ENCODE results near the gene CYP26A1.

CYP26A1 gene, protein sequence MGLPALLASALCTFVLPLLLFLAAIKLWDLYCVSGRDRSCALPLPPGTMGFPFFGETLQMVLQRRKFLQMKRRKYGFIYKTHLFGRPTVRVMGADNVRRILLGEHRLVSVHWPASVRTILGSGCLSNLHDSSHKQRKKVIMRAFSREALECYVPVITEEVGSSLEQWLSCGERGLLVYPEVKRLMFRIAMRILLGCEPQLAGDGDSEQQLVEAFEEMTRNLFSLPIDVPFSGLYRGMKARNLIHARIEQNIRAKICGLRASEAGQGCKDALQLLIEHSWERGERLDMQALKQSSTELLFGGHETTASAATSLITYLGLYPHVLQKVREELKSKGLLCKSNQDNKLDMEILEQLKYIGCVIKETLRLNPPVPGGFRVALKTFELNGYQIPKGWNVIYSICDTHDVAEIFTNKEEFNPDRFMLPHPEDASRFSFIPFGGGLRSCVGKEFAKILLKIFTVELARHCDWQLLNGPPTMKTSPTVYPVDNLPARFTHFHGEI

DNA sequence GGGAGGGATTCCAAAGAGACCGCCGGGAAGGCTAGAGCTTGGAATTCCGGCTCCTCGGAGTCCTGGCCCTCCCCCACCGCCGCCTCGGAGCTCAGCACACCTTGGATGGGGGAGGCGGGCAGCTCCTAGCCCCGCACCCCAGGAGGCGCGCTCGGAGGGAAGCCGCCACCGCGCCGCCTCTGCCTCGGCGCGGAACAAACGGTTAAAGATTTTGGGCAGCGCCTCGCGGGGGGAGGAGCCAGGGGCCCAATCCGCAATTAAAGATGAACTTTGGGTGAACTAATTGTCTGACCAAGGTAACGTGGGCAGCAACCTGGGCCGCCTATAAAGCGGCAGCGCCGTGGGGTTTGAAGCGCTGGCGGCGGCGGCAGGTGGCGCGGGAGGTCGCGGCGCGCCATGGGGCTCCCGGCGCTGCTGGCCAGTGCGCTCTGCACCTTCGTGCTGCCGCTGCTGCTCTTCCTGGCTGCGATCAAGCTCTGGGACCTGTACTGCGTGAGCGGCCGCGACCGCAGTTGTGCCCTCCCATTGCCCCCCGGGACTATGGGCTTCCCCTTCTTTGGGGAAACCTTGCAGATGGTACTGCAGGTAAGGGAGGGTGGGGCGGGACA is at the start of gene CYP26A1:
CYP26A1 (plus strand) TSS at position 355 of the 608 bp plus-strand sequence; CDS start at position 397, 42 bp downstream.
- no peak for DNase-seq (ENCODE audit: low read depth in 2 of 3, low spot score in 1 of 3)

DNA sequence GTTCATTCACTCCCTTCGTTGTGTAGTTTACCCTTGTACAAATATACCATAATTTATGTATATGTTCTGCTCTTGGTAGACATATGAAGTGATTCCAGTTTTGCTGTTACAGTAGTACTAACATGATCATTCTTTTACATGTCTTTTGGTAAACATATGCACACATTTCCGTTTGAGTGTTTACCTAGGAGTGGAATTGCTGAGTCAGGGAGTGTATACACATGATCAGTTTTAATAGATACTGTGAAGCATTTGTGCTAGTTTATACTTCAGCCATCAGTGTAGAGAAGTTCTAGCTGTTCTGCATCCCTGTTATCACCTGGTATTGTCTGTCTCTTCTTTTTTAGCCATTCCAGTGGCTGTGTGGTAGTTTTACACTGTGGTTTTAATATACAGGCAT is 47.6 kb upstream of the CYP26A1 start:
- no peak for DNase-seq (ENCODE audit: low read depth in 2 of 3, low spot score in 1 of 3)

DNA sequence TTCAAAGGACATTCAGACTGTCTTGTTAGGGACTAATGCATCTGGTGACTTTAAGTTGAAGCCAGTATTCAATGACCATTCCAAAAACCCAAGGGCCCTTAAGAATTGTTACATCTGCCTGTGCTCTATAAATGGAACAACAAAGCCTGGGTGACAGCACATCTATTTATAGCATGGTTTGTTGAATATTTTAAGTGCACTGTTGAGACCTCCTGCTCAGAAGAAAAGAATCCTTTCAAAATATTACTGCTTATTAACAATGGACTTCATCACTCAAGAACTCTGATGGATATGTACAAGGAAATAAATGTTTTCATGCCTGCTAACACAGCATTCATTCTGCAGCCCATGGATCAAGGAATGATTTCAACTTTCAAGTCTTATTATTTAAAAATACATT is 46.2 kb upstream of the CYP26A1 start:
- no peak for DNase-seq (ENCODE audit: low read depth in 2 of 3, low spot score in 1 of 3)

DNA sequence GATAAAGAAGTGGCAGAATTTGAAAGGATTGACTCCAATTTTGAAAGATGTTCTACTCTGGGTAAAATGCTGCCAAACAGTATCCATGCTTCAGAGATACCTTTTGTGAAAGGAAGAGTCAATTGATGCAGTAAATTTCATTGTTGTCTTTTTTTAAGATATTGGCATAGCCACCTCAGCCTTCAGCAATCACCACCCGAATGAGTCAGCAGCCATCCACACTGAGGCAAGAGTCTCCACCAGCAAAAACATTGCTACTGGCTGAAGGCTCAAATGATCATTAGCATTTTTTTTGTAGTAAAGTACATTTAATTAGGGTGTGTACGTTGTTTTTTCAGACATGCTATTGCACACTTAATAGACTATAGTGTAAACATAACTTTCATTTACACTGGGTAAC is 44.8 kb upstream of the CYP26A1 start:
- no peak for DNase-seq (ENCODE audit: low read depth in 2 of 3, low spot score in 1 of 3)

DNA sequence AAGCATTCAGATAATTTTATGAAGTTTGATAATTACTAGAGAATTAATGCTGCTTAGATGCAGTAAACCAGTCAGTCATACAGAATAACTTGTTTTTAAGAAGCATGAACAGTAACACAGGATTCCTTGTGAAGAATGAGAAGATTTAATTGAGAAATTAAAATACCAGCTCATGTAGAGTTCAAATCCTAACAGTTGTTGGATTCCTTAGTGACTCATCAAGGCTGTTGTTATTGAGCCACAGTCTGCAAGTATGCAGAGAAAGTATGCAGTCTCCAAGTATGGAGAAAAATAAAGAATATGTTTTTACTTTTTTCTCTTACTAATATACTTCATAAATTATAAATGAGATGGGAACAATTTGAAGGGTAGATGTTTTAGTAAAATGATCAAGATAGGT is 43.3 kb upstream of the CYP26A1 start:
- no peak for DNase-seq (ENCODE audit: low read depth in 2 of 3, low spot score in 1 of 3)

DNA sequence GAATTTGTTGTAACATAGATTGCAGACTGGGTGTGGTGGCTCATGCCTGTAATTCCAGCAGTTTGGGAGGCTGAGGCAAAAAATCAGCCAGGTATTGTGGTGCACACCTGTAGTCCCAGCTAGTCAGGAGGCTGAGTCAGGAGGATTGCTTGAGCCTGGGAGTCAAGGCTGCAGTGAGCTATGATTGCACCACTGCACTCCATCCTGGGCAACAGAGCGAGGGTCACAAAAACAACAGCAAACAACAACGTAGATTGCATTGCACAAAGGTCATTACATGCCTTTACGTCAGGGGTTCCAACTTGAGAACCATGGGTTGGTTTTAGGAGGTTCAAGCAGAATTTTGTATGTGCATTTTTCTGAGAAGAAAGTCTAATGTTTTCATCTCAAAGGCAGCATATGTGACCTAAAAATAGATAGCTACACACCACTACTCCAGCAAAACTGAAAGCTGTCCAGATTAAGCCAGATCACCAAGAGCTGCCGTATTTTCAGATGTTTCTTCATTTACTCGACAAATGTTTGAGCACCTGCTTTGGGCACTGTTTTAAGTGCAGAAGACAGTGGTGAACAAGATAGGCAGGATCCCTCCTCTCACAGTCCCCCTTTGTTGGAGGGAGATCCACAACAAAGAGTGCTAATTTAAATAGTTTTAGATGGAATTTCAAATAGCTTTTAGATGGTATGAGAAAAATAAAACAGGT is 41.4 kb upstream of the CYP26A1 start:
- DNase-seq (ENCODE audit: low read depth in 2 of 3, low spot score in 1 of 3), result no peak

DNA sequence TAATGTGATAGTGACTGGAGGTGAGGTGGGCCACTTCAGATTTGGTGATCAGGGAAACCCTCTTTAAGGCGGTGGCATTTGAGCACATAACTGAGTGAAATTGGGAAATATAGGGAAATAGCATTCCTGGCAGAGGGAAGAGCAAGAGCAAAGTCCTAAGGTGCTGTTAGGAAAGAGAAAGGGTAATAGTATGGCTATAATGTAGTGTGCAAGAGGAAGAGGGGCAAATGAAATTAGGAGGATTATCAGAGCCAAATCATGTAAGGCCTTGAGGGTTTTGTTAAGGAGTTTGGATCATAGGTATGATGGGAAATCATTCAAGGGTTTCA is 40.9 kb upstream of the CYP26A1 start:
- no peak for DNase-seq (ENCODE audit: low read depth in 2 of 3, low spot score in 1 of 3)

DNA sequence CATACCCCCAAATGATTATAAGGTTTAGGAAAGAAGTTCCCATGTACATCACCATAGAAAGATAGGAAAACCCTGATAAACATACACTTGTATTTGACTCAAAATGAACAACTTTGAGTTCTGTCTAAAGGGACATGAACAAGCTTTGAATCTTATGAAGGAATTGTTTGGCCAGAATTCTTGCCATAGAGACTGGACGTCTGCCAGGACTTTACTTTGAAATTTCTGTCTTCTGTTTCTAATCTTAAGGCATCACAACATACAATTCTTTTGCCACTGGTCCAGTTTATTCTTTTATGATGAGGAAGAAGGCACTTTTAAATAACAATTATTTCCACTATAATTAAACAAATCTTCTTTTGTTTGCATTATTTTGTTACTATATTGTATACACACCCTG is 39.3 kb upstream of the CYP26A1 start:
- DNase-seq (ENCODE audit: low read depth in 2 of 3, low spot score in 1 of 3), result no peak

DNA sequence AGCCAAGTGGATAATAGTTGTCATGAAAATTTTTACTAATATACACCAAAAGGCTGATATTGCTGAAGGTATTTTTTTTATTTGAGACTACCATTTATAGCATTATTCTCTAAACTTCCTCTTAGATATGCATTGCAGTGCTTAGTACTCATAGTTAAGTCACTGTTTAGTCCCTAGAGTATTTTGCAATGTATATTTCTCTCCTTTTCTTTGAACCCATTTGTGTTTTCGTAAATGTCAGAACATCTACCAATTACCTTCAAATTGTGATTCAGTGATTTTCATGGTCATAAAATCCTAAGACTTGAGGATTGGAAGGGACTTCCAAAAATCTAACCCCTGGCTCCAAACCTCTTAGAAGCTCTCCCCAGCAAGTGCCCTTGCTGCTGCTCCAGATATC is 34.6 kb upstream of the CYP26A1 start:
- no peak for DNase-seq (ENCODE audit: low read depth in 2 of 3, low spot score in 1 of 3)

DNA sequence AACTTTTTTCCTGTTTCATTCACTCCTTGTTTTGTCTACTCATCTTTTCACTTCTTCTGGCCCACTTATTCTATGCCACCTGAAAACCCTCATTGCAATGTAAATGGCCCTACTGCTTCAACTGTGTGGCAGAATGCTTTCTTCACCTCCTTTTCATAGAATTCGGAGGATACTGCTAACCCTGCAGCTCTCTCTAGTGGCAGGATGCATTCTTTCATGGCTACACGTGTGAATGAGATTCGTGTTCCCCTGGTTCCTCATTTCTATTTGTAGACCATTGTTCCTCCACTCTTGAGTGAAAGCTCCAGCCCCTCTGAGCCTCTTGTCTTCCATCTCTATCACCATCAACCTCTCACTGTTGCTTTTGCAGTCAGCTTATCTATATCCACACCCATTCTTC is 34.0 kb upstream of the CYP26A1 start:
- no peak for DNase-seq (ENCODE audit: low read depth in 2 of 3, low spot score in 1 of 3)

DNA sequence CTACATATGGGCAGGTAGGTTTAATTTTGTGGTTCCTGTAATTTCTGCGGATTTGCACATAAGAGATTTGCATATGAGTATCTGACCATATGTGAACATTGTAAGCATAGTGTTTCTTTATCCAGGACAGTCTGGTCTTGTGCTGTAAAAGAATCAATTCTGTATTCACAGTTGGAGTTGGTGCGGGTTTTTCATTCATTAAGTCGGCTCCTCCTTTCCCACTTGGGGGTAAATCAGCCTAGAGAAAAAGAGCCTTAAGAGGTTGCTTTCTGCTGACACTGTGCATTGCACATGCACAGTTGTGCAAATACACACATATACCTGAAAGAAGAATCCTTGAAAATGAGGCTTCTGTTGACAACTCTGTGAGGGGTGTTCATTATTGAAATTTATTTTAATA is 19.2 kb upstream of the CYP26A1 start:
- DNase-seq (ENCODE audit: low read depth in 2 of 3, low spot score in 1 of 3), result no peak

DNA sequence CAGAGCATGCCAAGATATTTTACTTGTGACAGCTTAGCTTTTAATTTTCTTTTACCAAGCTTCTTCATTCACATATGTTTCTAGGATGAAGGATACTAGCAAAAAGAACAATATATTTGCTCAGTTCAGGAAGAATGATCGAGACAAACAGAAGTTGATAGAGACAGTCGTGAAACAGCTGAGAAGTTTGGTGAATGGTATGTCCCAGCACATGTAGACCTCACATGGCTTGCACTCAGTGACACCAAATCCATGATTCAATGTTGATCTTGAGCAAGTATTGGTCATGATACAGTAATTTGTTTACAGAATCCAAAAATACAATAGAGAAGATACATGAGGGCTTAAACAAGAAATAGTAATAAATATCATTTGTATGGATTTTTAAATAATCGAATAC is 15.6 kb upstream of the CYP26A1 start:
- DNase-seq (ENCODE audit: low read depth in 2 of 3, low spot score in 1 of 3), result no peak

DNA sequence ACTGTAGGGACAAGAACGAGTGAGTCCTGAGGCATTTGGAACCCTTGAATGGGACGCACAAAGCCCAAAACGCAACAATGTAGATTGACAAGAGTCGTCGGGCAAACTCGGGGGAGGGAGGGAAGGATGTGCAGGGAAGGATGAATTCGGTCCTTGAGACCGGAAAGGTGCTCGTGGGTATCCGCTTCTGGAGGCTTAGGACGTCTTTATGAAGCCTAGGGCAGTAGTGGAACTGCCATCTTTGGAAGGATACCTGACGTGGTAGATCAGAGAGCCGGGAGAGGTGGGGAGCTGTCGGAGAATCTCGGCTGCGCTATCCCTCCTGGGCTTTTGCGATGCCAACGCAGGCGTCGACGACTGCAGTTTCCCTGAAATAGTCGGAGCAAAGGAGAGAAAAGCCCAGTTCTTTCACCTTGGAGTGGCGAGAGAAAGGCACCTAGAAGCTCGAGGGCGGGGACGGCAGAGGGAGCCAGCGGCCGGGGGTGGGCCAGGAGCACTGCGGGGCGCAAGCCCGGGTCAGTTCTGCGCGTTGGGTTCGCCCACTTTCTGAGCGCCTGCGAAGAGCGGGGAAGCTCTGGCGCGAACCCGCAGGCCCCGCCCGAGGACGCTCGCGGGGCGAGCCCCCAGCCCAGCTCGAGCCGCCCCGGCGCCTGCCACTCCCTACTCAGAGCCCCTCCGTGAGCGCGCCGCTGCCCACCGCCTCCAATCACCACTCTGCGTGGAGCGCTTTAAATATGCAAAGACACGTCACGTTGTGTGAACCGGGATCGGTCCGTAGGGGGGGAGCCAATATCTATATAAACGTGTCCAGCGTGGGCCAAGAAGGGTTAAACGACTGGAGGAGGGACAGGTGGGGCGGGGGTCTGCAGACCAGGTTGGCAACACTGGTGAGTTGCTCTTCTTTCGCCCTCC is 13.5 kb upstream of the CYP26A1 start, which contains the start of gene CYP26C1:
CYP26C1 (plus strand) TSS at position 824 of the 912 bp plus-strand sequence. CDS start 466 bp downstream, outside the sequence.
- no peak for DNase-seq (ENCODE audit: low read depth in 2 of 3, low spot score in 1 of 3)

DNA sequence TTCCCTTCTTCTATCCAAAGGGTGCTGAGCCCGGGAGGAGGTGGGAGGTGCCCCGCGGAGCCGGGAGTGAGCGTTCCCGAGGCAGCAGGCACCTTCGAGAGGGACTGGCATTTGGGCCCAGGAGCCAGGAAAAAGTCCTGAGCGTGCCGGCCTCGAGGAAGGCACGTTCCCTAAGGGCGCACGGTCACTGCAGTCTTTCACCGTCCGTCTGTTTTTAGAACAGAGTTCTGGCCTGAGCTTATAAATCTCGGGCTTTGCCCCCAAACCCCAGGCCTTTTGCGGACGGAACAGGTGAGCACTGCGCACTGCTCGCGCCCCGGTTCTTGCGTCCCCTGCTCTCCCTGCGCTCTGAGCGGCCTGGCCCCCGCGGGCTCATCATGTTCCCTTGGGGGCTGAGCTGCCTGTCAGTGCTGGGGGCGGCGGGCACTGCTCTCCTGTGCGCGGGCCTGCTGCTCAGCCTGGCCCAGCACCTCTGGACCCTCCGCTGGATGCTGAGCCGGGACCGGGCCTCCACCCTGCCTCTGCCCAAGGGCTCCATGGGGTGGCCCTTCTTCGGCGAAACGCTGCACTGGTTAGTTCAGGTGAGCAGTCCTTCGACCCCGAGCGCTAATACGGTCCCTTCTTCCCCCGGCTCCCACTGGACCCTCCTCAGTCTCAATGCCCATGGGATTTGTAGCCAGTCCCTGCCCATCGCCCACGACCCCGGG is 12.7 kb upstream of the CYP26A1 start:
- DNase-seq (ENCODE audit: low read depth in 2 of 3, low spot score in 1 of 3), result no peak

DNA sequence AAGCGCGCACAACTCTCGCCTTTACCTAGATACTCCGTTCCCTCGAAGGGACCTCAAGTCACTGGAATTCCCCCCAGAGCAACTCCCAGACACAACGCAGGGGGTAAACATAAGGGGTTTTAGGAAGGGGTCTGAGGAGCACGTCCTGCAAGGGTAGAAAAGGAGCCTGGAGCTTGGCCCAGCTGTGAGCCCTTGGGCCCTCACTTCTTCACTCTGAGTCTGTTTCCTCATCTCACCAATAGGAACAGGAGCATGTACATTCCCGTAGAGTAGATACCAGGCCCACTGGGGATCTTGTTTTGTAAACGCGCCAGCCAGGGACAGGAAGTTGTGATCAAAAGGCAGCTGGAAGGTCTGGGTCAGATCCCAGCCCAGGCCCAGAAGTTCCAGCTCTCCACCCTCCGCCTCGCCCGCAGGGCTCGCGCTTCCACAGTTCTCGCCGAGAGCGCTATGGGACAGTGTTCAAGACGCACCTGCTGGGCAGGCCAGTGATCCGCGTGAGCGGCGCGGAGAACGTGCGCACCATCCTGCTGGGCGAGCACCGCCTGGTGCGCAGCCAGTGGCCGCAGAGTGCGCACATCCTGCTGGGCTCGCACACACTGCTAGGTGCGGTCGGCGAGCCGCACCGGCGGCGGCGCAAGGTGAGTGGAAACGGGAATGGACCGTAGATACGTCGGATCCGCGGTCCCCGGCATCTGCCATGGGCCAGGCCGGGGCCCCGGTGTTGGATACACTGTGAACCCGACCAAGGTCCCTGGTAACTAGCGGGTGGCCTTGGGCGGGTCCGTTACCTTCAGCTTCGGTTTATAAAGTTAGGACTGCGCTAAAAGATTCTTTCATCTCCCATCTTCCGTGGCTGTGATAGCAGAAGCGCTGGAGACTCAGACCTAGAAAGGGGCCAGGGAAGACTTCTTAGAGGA is 11.8 kb upstream of the CYP26A1 start:
- no peak for DNase-seq (ENCODE audit: low read depth in 2 of 3, low spot score in 1 of 3)

DNA sequence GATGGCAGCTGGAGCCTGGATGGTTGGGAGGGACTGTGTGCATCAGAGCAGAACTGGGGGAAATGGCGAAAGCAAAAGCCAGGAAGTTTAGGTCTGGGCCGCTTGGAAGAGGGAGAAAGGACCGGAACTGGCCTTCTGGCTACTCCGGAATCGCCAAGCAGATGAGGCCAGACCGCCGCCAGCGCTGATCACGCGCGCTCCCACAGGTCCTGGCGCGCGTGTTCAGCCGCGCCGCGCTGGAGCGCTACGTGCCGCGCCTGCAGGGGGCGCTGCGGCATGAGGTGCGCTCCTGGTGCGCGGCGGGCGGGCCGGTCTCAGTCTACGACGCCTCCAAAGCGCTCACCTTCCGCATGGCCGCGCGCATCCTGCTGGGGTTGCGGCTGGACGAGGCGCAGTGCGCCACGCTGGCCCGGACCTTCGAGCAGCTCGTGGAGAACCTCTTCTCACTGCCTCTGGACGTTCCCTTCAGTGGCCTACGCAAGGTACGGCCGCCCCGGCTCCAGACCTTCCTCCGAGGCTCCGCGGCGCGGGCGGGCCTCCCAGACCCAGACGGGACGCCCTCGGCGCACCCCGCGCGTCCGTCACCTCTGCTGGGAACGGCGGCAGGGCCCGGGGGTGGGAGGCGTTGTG is 11.1 kb upstream of the CYP26A1 start:
- peak in 2 of 3 donors; percentile 42 to 61 for DNase-seq (ENCODE audit: low read depth in 2 of 3, low spot score in 1 of 3)

DNA sequence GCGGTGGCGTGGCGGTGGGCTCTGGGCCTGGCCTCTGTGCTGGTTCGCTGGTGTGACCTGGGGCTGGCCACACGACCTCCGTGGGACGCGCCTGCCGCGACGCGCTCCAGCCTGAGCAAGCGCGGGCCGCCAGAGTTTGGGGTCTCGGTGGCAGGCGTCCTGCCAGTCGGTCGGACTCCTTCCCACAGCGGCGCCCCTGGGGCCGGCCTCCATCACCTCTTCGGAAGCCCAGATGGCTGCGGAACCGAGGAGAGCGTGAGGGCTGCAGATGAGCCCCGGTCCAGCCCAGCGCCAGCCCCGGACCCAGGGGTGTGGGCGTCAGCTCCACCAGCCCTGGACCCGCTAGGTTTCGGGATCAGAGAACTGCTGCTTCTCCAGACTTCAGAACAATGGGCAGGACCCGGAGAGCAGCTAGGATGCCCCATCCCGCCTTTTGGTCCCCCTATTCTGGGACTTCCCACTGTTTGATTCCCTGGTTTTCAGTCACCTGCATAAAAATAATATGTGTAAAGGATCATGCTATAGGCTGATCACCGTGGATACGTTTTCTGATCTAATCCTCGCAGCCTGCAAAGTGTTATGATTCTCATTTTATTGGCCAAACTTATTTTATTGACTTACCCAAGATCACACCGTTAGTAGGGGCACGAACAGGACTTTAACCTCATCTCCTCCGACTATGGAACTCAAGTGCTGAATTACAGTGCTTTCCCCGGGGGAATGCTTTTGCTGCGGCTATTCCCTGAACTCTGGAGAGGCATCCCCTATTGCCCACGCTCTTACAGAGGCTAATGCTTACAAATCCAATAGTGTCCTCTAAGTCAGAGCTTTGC is 10.3 kb upstream of the CYP26A1 start:
- no peak for DNase-seq (ENCODE audit: low read depth in 2 of 3, low spot score in 1 of 3)
